ENCODE results near the gene VPS37B.
A peak's percentile ranks its signal among the peaks of the same experiment; 100 is the strongest.

Gene VPS37B

DNA sequence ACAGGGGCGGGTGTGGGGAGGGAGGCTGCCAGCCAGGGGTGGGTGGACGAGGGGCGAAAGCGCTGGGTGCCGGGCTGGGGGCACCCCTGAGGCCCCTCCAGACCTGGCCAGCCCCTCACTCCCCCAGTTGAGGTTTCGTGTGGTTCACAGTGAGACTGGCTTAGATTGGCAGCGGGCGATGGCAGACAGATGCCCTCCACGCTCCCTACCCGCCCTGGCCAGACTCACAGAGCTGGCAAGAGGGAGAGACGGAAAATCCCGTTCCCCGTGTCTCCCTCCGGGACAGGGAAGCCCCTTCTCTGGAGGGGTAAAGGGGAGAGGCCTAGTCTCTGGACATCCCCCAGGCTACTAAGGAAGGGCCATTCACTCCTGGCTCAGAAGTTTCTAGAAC lies 33.2 kb upstream of the VPS37B start:
- Mint-ChIP-seq H3K4me3 (no peak overlapping the region), H3K4me1 (no peaks in the 10 kb centered on the region), H3K27ac (no peak overlapping the region), H3K27me3 (ENCODE audit: low read depth, poor library complexity) (peaks cover 6% of the 10 kb centered on the region), H3K36me3 (ENCODE audit: low read depth) (no peaks in the 10 kb centered on the region), H3K9me3 (no peaks in the 10 kb centered on the region)
- TF ChIP-seq, protein P1, sequence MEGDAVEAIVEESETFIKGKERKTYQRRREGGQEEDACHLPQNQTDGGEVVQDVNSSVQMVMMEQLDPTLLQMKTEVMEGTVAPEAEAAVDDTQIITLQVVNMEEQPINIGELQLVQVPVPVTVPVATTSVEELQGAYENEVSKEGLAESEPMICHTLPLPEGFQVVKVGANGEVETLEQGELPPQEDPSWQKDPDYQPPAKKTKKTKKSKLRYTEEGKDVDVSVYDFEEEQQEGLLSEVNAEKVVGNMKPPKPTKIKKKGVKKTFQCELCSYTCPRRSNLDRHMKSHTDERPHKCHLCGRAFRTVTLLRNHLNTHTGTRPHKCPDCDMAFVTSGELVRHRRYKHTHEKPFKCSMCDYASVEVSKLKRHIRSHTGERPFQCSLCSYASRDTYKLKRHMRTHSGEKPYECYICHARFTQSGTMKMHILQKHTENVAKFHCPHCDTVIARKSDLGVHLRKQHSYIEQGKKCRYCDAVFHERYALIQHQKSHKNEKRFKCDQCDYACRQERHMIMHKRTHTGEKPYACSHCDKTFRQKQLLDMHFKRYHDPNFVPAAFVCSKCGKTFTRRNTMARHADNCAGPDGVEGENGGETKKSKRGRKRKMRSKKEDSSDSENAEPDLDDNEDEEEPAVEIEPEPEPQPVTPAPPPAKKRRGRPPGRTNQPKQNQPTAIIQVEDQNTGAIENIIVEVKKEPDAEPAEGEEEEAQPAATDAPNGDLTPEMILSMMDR (IDR thresholded peaks at IDR 0.05) = no peak
- DNase-seq = no peak

DNA sequence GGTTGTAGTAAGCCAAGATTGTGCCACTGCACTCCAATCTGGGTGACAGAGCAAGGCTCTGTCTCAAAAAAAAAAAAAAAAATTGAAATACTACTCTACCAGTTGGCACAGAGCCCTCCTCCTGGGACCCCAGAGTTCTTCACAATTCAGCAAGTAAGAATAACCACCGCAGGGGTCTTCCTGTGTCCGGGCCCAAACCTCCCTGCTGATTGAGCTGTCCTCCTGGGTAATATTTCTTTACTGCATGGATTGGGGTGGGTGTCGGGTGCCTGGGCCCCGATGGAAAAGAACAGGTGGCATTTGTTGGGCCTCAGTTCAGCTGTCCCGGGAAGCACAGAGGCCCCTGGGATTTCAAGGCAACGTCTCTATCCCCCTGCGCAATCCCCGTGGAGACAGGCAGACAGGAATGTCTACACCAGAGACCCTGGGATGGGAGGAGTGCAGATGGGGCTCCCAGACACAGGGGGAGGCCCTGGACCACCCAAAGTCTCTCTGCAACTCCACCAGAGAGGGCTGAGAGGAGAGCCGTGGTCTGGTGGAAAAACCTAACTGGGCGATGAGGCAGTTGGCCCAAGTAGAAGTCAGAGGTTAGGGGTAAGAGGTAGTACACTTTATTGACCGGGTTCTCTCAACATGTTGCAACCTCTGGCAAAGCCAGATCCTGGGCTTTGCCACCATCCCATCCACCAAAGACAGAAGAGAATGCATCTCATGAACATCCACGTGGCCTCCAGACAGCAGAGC lies 32.7 kb upstream of the VPS37B start:
- TF ChIP-seq, protein P1 (IDR thresholded peaks at IDR 0.05) = no peak
- DNase-seq = no peak
- Mint-ChIP-seq H3K4me1 (no peaks in the 10 kb centered on the region), H3K27me3 (ENCODE audit: low read depth, poor library complexity) (peaks cover 6% of the 10 kb centered on the region), H3K27ac (peak overlapping the region; percentile 71), H3K4me3 (no peak overlapping the region), H3K9me3 (no peaks in the 10 kb centered on the region), H3K36me3 (ENCODE audit: low read depth) (no peaks in the 10 kb centered on the region)

DNA sequence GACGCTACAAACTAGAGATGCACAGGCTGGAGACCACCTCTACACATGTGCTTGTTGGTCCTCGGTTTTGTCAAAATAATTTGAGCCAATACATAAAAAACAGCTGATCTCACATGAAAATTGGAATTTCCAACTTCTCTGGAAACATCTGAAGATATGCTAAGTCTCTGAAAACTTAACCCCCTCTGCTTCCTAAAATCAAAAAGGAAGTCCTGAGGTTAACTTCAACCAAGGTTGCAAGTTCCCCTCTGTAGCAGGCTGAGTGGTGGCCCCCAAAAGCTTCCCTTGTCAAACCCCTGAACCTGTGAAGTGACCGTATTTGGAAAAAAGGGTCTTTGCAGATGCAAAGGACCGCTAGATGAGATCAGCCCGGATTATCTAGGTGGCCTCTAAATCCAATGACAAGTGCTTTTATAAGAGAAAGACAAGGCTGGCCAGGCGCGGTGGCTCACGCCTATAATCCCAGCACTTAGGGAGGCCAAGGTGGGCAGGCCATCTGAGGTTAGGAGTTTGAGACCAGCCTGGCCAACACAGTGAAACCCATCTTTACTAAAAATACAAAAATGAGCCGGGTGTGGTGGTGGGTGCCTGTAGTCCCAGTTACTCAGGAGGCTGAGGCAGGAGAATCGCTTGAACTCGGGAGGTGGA lies 32.0 kb upstream of the VPS37B start:
- no peaks in the 10 kb centered on the region for H3K36me3 Mint-ChIP-seq (ENCODE audit: low read depth)
- no peaks in the 10 kb centered on the region for H3K9me3 Mint-ChIP-seq
- peaks cover 5% of the 10 kb centered on the region for H3K27me3 Mint-ChIP-seq (ENCODE audit: low read depth, poor library complexity)
- no peak overlapping the region for H3K27ac Mint-ChIP-seq
- TF ChIP-seq, protein P1 (IDR thresholded peaks at IDR 0.05) = no peak
- H3K4me1 Mint-ChIP-seq = no peaks in the 10 kb centered on the region
- H3K4me3 Mint-ChIP-seq = no peak overlapping the region
- DNase-seq = no peak

DNA sequence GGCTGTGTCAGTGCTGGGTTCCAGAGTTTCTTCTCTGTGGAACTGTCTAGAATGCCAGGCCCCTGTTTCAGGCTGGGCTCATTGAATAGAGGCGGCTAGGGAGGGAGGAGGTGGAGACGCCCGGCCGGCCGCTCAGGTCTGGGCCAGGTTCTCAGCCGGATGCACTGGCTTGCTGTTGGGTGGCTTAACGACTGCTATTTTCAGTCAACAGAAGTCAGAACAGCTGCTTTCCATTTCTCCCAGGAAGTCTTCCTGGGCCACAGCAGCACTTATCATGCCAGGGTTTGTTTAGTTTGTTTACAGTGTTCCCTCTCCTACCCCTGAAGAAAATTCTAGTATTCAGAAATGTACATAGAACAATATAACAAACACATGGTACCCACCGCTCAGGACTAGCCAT lies 26.0 kb upstream of the VPS37B start:
- Mint-ChIP-seq H3K27ac (no peak overlapping the region), H3K27me3 (ENCODE audit: low read depth, poor library complexity) (peaks cover 8% of the 10 kb centered on the region), H3K36me3 (ENCODE audit: low read depth) (no peaks in the 10 kb centered on the region), H3K9me3 (no peaks in the 10 kb centered on the region), H3K4me3 (no peak overlapping the region), H3K4me1 (peaks cover 14% of the 10 kb centered on the region)
- DNase-seq = no peak
- TF ChIP-seq, protein P1 (IDR thresholded peaks at IDR 0.05) = no peak

DNA sequence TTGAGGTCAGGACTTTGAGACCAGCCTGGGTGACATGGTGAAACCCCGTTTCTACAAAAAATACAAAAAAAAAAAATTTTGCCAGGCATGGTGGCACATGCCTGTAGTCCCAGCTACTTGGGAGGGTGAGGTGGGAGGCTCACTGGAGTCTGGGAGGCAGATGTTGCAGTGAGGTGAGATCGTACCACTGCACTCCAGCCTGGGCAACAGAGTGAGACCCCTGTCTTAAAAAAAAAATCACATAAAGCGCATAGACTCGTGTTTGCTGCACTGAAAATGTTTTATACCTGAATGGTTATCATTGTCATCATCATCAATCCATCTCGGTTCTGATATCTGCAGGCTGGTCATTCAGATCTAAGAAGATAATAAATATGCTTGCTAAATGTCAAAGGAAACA lies 24.8 kb upstream of the VPS37B start:
- Mint-ChIP-seq H3K27ac (no peak overlapping the region), H3K27me3 (ENCODE audit: low read depth, poor library complexity) (peaks cover 13% of the 10 kb centered on the region), H3K9me3 (no peaks in the 10 kb centered on the region), H3K4me3 (no peak overlapping the region), H3K4me1 (peaks cover 14% of the 10 kb centered on the region), H3K36me3 (ENCODE audit: low read depth) (no peaks in the 10 kb centered on the region)
- DNase-seq = no peak
- TF ChIP-seq, protein P1 (IDR thresholded peaks at IDR 0.05) = no peak

DNA sequence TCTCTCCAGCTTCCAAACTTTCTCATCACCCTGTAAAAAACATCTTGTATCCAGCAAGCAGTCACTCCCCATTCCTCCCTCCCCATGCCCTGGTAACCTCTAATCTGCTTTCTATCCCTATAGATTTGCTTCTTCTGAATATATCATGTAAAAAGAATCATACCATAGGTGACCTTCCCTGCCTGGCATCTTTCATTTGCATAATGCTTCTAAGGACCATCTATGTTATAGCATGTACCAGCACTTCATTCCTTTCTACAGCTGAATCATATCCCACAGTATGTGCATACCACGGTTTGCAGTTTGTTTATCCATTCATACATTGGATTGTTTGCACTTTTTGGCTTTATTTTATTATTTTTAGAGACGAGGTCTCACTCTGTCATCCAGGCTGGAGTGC lies 22.9 kb upstream of the VPS37B start:
- H3K9me3 Mint-ChIP-seq = peaks cover 3% of the 10 kb centered on the region
- TF ChIP-seq, protein P1 (IDR thresholded peaks at IDR 0.05) = no peak

More for the DNA sequence above, 22.9 kb upstream of the VPS37B start:
- DNase-seq = no peak
- H3K4me1 Mint-ChIP-seq = peaks cover 14% of the 10 kb centered on the region
- H3K4me3 Mint-ChIP-seq = no peak overlapping the region
- H3K27ac Mint-ChIP-seq = no peak overlapping the region
- H3K36me3 Mint-ChIP-seq (ENCODE audit: low read depth) = no peaks in the 10 kb centered on the region
- H3K27me3 Mint-ChIP-seq (ENCODE audit: low read depth, poor library complexity) = peaks cover 10% of the 10 kb centered on the region
